ENCODE results near the gene SPPL3.

- TF ChIP-seq, protein P1, sequence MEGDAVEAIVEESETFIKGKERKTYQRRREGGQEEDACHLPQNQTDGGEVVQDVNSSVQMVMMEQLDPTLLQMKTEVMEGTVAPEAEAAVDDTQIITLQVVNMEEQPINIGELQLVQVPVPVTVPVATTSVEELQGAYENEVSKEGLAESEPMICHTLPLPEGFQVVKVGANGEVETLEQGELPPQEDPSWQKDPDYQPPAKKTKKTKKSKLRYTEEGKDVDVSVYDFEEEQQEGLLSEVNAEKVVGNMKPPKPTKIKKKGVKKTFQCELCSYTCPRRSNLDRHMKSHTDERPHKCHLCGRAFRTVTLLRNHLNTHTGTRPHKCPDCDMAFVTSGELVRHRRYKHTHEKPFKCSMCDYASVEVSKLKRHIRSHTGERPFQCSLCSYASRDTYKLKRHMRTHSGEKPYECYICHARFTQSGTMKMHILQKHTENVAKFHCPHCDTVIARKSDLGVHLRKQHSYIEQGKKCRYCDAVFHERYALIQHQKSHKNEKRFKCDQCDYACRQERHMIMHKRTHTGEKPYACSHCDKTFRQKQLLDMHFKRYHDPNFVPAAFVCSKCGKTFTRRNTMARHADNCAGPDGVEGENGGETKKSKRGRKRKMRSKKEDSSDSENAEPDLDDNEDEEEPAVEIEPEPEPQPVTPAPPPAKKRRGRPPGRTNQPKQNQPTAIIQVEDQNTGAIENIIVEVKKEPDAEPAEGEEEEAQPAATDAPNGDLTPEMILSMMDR (IDR thresholded peaks at IDR 0.05; ENCODE audit: insufficient read depth, low read length), result no peak
- no peak for TF ChIP-seq REST (IDR thresholded peaks at IDR 0.05; ENCODE audit: insufficient replicate concordance, low read depth)
- no peak for TF ChIP-seq POLR2AphosphoS5 (IDR thresholded peaks at IDR 0.05; ENCODE audit: low read depth)
- TF ChIP-seq SPI1 (IDR thresholded peaks at IDR 0.05; ENCODE audit: borderline replicate concordance, low read depth), result no peak
- no peak for TF ChIP-seq GABPA (IDR thresholded peaks at IDR 0.05; ENCODE audit: low read depth)
Observed at GRCh38 chr12:120726510-120726793, 177.7 kb downstream of the SPPL3 start.

All from HL-60 (cell line).